ENCODE data around the gene ELL2. TPM values are rescaled to one million over a fixed set of nuclear protein-coding genes. Genes with fewer than 3 reads are reported as not detected.

The ELL2 gene
- polyA plus RNA-seq (74.8 to 100 TPM (median 81.1 TPM) in 3 replicates), polyA minus RNA-seq (31.2 to 194 TPM (median 108 TPM) in 3 replicates)
- polyA plus RNA-seq (2011; ENCODE audit: low read depth), result 137 TPM
- 48.0 and 87.5 TPM in 2 replicates for polyA plus RNA-seq (2011; cell fraction: cytosol; rRNA removed)
- polyA plus RNA-seq (2011; cell fraction: nucleus; rRNA removed), result 81.5 and 105 TPM in 2 replicates
- 65.7 and 69.5 TPM in 2 replicates for polyA plus RNA-seq (2012; ENCODE audit: low replicate concordance)
- polyA minus RNA-seq (2011; cell fraction: cytosol; rRNA and poly(A)+ RNA removed), result 103 TPM
- polyA minus RNA-seq (2011; cell fraction: nucleus; rRNA and poly(A)+ RNA removed), result 182 and 311 TPM in 2 replicates

- peak within 1 kb of the TSS; percentile 93 for H3K4me2 ChIP-seq (ENCODE audit: control insufficient read depth, extremely low read depth, insufficient read depth, low read depth, low read length)
- FAIRE-seq, result no peak
Measured at GRCh38 chr5:95961617-95962474, at the start of gene ELL2. Gene ELL2, minus strand, starts transcription at chr5:95961851. Its CDS starts 130 bp downstream, at chr5:95961721.

GRCh38 chr5:96008987-96009647 lies 47.5 kb upstream of the ELL2 start:
- no peaks in the 10 kb centered on the region for H3K9me3 ChIP-seq (ENCODE audit: control insufficient read depth, low read depth, low read length)
- H3K9ac ChIP-seq (ENCODE audit: control insufficient read depth, extremely low read depth, insufficient read depth, low read length), result no peak overlapping the region
- H3K27ac ChIP-seq (ENCODE audit: control insufficient read depth, insufficient read depth, low read length), result no peak overlapping the region
- H3K9me1 ChIP-seq (ENCODE audit: control insufficient read depth, extremely low read depth, insufficient read depth, low read length), result no peaks in the 10 kb centered on the region
- H3K4me3 ChIP-seq (ENCODE audit: control insufficient read depth in 2 of 3, extremely low read depth in 1 of 3, insufficient read depth in 2 of 3, low read depth in 1 of 3, low read length in 3 of 3), result no peak overlapping the region
- H2AFZ ChIP-seq (ENCODE audit: control insufficient read depth, low read length), result no peak overlapping the region
- H3K79me2 ChIP-seq (ENCODE audit: control insufficient read depth, insufficient read depth, low read length), result no peaks in the 10 kb centered on the region
- dilution Hi-C loops (cut with MboI; ENCODE audit: extremely low pct_ligation_motif_present, low sequenced_read_pairs), result no loop called here
- H3K27me3 ChIP-seq (ENCODE audit: control insufficient read depth, extremely low read depth, insufficient read depth, low read length), result no peaks in the 10 kb centered on the region
- peaks cover 15% of the 10 kb centered on the region for H3K4me1 ChIP-seq (ENCODE audit: control insufficient read depth, extremely low read depth, insufficient read depth, low read length)
- no peaks in the 10 kb centered on the region for H3K36me3 ChIP-seq (ENCODE audit: control insufficient read depth in 2 of 2, extremely low read depth in 1 of 2, insufficient read depth in 2 of 2, low read length in 2 of 2)
- FAIRE-seq (no peak), DNase-seq (ENCODE audit: low read depth, low spot score) (no peak)
- H4K20me1 ChIP-seq (ENCODE audit: control insufficient read depth, extremely low read depth, insufficient read depth, low read length), result no peaks in the 10 kb centered on the region
- H3K4me2 ChIP-seq (ENCODE audit: control insufficient read depth, extremely low read depth, insufficient read depth, low read depth, low read length), result no peak overlapping the region
- no peak for TF ChIP-seq EZH2 (IDR thresholded peaks at IDR 0.05; ENCODE audit: low read length)
- TF ChIP-seq CTCF (optimal IDR thresholded peaks at IDR 0.05 in 1 of 3, IDR thresholded peaks at IDR 0.05 in 1 of 3, conservative IDR thresholded peaks at IDR 0.05 in 1 of 3; ENCODE audit: extremely low read depth in 1 of 3, insufficient read depth in 2 of 3, low read length in 3 of 3), result no peak

More at GRCh38 chr5:95961617-95962474, at the start of gene ELL2:
- Histone ChIP-seq H3K9ac (ENCODE audit: control insufficient read depth, extremely low read depth, insufficient read depth, low read length) (peak within 1 kb of the TSS; percentile 99), H3K36me3 (ENCODE audit: control insufficient read depth in 2 of 2, extremely low read depth in 1 of 2, insufficient read depth in 2 of 2, low read length in 2 of 2) (peaks cover 7 to 22% of the 10 kb centered on the region in 2 experiments), H3K4me1 (ENCODE audit: control insufficient read depth, extremely low read depth, insufficient read depth, low read length) (peaks cover 35% of the 10 kb centered on the region), H3K79me2 (ENCODE audit: control insufficient read depth, insufficient read depth, low read length) (peaks cover 47% of the 10 kb centered on the region), H2AFZ (ENCODE audit: control insufficient read depth, low read length) (peak within 1 kb of the TSS; percentile 83), H3K27ac (ENCODE audit: control insufficient read depth, insufficient read depth, low read length) (peak within 1 kb of the TSS; percentile 98), H4K20me1 (ENCODE audit: control insufficient read depth, extremely low read depth, insufficient read depth, low read length) (peaks cover 26% of the 10 kb centered on the region), H3K9me3 (ENCODE audit: control insufficient read depth, low read depth, low read length) (no peaks in the 10 kb centered on the region), H3K9me1 (ENCODE audit: control insufficient read depth, extremely low read depth, insufficient read depth, low read length) (peaks cover 2% of the 10 kb centered on the region), H3K27me3 (ENCODE audit: control insufficient read depth, extremely low read depth, insufficient read depth, low read length) (no peaks in the 10 kb centered on the region), H3K4me3 (ENCODE audit: control insufficient read depth in 2 of 3, extremely low read depth in 1 of 3, insufficient read depth in 2 of 3, low read depth in 1 of 3, low read length in 3 of 3) (peak within 1 kb of the TSS; percentile 69 to 95 (median 79))
- peak; percentile 87 for DNase-seq (ENCODE audit: low read depth, low spot score)
- dilution Hi-C loops (cut with MboI; ENCODE audit: extremely low pct_ligation_motif_present, low sequenced_read_pairs), result no loop called here
- TF ChIP-seq EZH2 (IDR thresholded peaks at IDR 0.05; ENCODE audit: low read length) (no peak), CTCF (optimal IDR thresholded peaks at IDR 0.05 in 1 of 3, IDR thresholded peaks at IDR 0.05 in 1 of 3, conservative IDR thresholded peaks at IDR 0.05 in 1 of 3; ENCODE audit: extremely low read depth in 1 of 3, insufficient read depth in 2 of 3, low read length in 3 of 3) (no peak)
